H1 (cell line): ENCODE results near the gene PRPF18. TPM values are rescaled to one million over a fixed set of nuclear protein-coding genes. Genes with fewer than 3 reads are reported as not detected.

ENCODE experiments used
- CTCF ChIA-PET: fragments of 300-600 bp; sonication (Branson Sonifier 250); formaldehyde crosslinking; loops from one replicate; lab custom pipeline; 2021; ENCODE audit not compliant: partially characterized antibody; lab: Charles Lee
- POLR2A ChIA-PET: fragments of 300-600 bp; sonication (Branson Sonifier 250); formaldehyde crosslinking; loops from one replicate; lab custom pipeline; 2021; ENCODE audit warnings: inconsistent platforms; ENCODE audit not compliant: partially characterized antibody; lab: Charles Lee
- DNase-seq, 2 experiments: peaks; one replicate each; pipeline versions ENCODE4 v3.0.0 to v3.0.0-alpha.2; 2010 to 2022; ENCODE audit warnings: low spot score in 2 of 2, low read depth in 1 of 2, mixed read lengths in 1 of 2
- FAIRE-seq: peaks from 2 replicates; lab custom pipeline; 2011; peaks lifted over from hg19 to GRCh38; lab: Jason Lieb, UNC
- H2AFZ ChIP-seq: 2 replicates; pipeline ENCODE4 v1.8.1; 2012; ENCODE audit warnings: low read length, inconsistent platforms
- H2AK5ac ChIP-seq: 2 replicates; pipeline ENCODE4 v1.6.1; 2013; ENCODE audit warnings: low read depth, low read length
- H2BK120ac ChIP-seq: replicated peaks from 2 replicates; pipeline ENCODE3; 2013; ENCODE audit warnings: low read depth, low read length, inconsistent platforms
- H2BK12ac ChIP-seq: 2 replicates; pipeline ENCODE4 v1.6.1; 2013; ENCODE audit warnings: low read depth, low read length
- H2BK15ac ChIP-seq: 2 replicates; pipeline ENCODE4 v1.6.1; 2013; ENCODE audit warnings: low read length
- H2BK20ac ChIP-seq: 2 replicates; pipeline ENCODE4 v1.6.1; 2013; ENCODE audit warnings: low read length
- H2BK5ac ChIP-seq: 2 replicates; pipeline ENCODE4 v1.6.1; 2013; ENCODE audit warnings: low read depth, low read length
- H3K14ac ChIP-seq: 2 replicates; pipeline ENCODE4 v1.6.1; 2013; ENCODE audit warnings: inconsistent platforms; ENCODE audit not compliant: insufficient read length
- H3K18ac ChIP-seq: 2 replicates; pipeline ENCODE4 v1.6.1; 2013; ENCODE audit warnings: low read length; ENCODE audit errors: extremely low read depth
- H3K23ac ChIP-seq: 2 replicates; pipeline ENCODE4 v1.6.1; 2013; ENCODE audit warnings: inconsistent platforms; ENCODE audit not compliant: insufficient read length
- H3K23me2 ChIP-seq: 2 replicates; pipeline ENCODE4 v1.6.1; 2013; ENCODE audit warnings: low read depth, low read length
- H3K27ac ChIP-seq: 2 replicates; pipeline ENCODE4 v1.6.1; 2011; ENCODE audit warnings: low read depth, low read length, inconsistent platforms
- H3K27me3 ChIP-seq, 4 experiments: replicated peaks in 1 of 4; 1 replicate in 1 of 4; 2 replicates in 3 of 4; pipeline versions ENCODE4 v1.6.1 to v1.8.1; 2011 to 2013; ENCODE audit warnings: low read length in 3 of 4, mild to moderate bottlenecking in 3 of 4, inconsistent platforms in 2 of 4, mixed read lengths in 2 of 4, moderate library complexity in 1 of 4; ENCODE audit not compliant: control insufficient read depth in 3 of 4, insufficient read depth in 3 of 4; ENCODE audit errors: extremely low read depth in 1 of 4
- H3K36me3 ChIP-seq, 4 experiments: 2 replicates each; pipeline versions ENCODE4 v1.6.1 to v1.8.1; 2011 to 2013; ENCODE audit warnings: mild to moderate bottlenecking in 4 of 4, low read length in 3 of 4, moderate library complexity in 2 of 4, control low read depth in 1 of 4, inconsistent platforms in 1 of 4; ENCODE audit not compliant: insufficient read depth in 4 of 4, control insufficient read depth in 2 of 4
- H3K4ac ChIP-seq: replicated peaks from 2 replicates; pipeline ENCODE3; 2013; ENCODE audit warnings: low read length, low read depth, mixed read lengths, inconsistent platforms; ENCODE audit not compliant: insufficient read length
- H3K4me1 ChIP-seq, 4 experiments: replicated peaks in 1 of 4; 1 replicate in 1 of 4; 2 replicates in 3 of 4; pipeline versions ENCODE4 v1.6.1 to v1.8.1; 2011 to 2013; ENCODE audit warnings: low read length in 3 of 4, inconsistent platforms in 2 of 4, mixed read lengths in 1 of 4; ENCODE audit not compliant: insufficient read depth in 4 of 4, control insufficient read depth in 3 of 4
- H3K4me2 ChIP-seq, 2 experiments: 2 replicates each; pipeline versions ENCODE4 v1.6.1 to v1.8.1; 2011 to 2013; ENCODE audit warnings: low read depth in 2 of 2, low read length in 2 of 2, control low read depth in 1 of 2, inconsistent platforms in 1 of 2, mild to moderate bottlenecking in 1 of 2; ENCODE audit not compliant: insufficient read depth in 1 of 2
- H3K4me3 ChIP-seq, 4 experiments: fragments of 200-600, 300-600 bp in 1 of 4; sonication (generic), shearing (Covaris generic), sonication (Bioruptor Twin) in 1 of 4; 2 replicates each; pipeline versions ENCODE4 v1.5.1 to v1.8.1; 2011 to 2016; ENCODE audit warnings: low read length in 4 of 4, low read depth in 3 of 4, control low read depth in 2 of 4, inconsistent platforms in 2 of 4, mild to moderate bottlenecking in 2 of 4, mixed read lengths in 1 of 4, moderate library complexity in 1 of 4; ENCODE audit not compliant: insufficient read depth in 2 of 4; ENCODE audit errors: extremely low read depth in 1 of 4
- H3K56ac ChIP-seq: replicated peaks from 2 replicates; pipeline ENCODE3; 2013; ENCODE audit warnings: low read depth, mild to moderate bottlenecking, mixed read lengths, low read length, inconsistent platforms; ENCODE audit not compliant: insufficient read length
- H3K79me1 ChIP-seq: 2 replicates; pipeline ENCODE4 v1.6.1; 2013; ENCODE audit warnings: low read depth, low read length, control low read depth
- H3K79me2 ChIP-seq, 2 experiments: 2 replicates each; pipeline versions ENCODE4 v1.6.1 to v1.8.1; 2012 to 2013; ENCODE audit warnings: low read length in 2 of 2, mild to moderate bottlenecking in 2 of 2, inconsistent platforms in 1 of 2; ENCODE audit not compliant: insufficient read depth in 2 of 2, control insufficient read depth in 1 of 2
- H3K9ac ChIP-seq, 4 experiments: replicated peaks in 1 of 4; 1 replicate in 1 of 4; 2 replicates in 3 of 4; pipeline versions ENCODE4 v1.6.1 to v1.8.1; 2011 to 2013; ENCODE audit warnings: low read depth in 3 of 4, low read length in 3 of 4, control low read depth in 2 of 4, mild to moderate bottlenecking in 2 of 4, moderate library complexity in 2 of 4, inconsistent platforms in 1 of 4; ENCODE audit errors: extremely low read depth in 1 of 4
- H3K9me3 ChIP-seq, 2 experiments: 2 replicates each; pipeline versions ENCODE4 v1.6.1 to v1.8.1; 2012 to 2013; ENCODE audit warnings: mild to moderate bottlenecking in 2 of 2, moderate library complexity in 2 of 2, control low read depth in 1 of 2, inconsistent platforms in 1 of 2, low read depth in 1 of 2, low read length in 1 of 2, mixed read lengths in 1 of 2; ENCODE audit not compliant: insufficient read depth in 2 of 2
- H4K20me1 ChIP-seq, 2 experiments: replicated peaks in 1 of 2; 2 replicates each; pipeline versions ENCODE3 to v1.8.1; 2011 to 2013; ENCODE audit warnings: inconsistent platforms in 2 of 2, low read length in 2 of 2, mild to moderate bottlenecking in 1 of 2; ENCODE audit not compliant: insufficient read depth in 2 of 2, control insufficient read depth in 1 of 2
- H4K5ac ChIP-seq: 2 replicates; pipeline ENCODE4 v1.6.1; 2013; ENCODE audit warnings: low read length, low read depth, mixed read lengths, inconsistent platforms; ENCODE audit not compliant: insufficient read length
- H4K8ac ChIP-seq: 2 replicates; pipeline ENCODE4 v1.8.0; 2013; ENCODE audit warnings: mild to moderate bottlenecking, moderate library complexity, low read length, inconsistent platforms; ENCODE audit not compliant: insufficient read depth; ENCODE audit errors: extremely low read depth
- H4K91ac ChIP-seq: replicated peaks from 2 replicates; pipeline ENCODE3; 2013; ENCODE audit warnings: low read length, mixed read lengths, inconsistent platforms; ENCODE audit not compliant: insufficient read length
- WGBS, 2 experiments: shearing (Covaris generic) in 1 of 2; methylation state at CpG; one replicate each; pipeline versions ENCODE4 v1.1.6 to v1.1.7; 2013 to 2015; ENCODE audit warnings: low lambda C conversion rate in 2 of 2, mixed read lengths in 2 of 2, inconsistent platforms in 1 of 2, low coverage in 1 of 2, missing lambda C conversion rate in 1 of 2; ENCODE audit not compliant: insufficient replicate concordance in 2 of 2, insufficient coverage in 1 of 2, insufficient read length in 1 of 2; ENCODE audit errors: extremely low coverage in 1 of 2, missing lambda C conversion rate in 1 of 2; 5-methylcytosine and 5-hydroxymethylcytosine counted together
- polyA plus RNA-seq, 7 experiments: library from polyadenylated mRNA; depleted of rRNA in 3 of 7; stranded (reverse) in 5 of 7; unstranded in 2 of 7; fragments of >200 nt in 5 of 7; fragments of 200-250 nt in 2 of 7; gene quantifications; 1 replicate in 5 of 7; 2 replicates in 1 of 7; 4 replicates in 1 of 7; pipeline versions ENCODE4 v1.2.1 to v1.2.3, GENCODE V29; 2011 to 2013; ENCODE audit warnings: missing spikeins in 2 of 7, mixed read lengths in 2 of 7
- total RNA-seq: library from RNA; stranded (reverse); fragmentation: NEBNext Ultra II Directional; extraction: Animal tissue kit (Norgen Biotek cat#: 25700); gene quantifications from 2 replicates; pipeline ENCODE4 v1.2.1, GENCODE V29; 2021

Gene PRPF18
- total and polyA plus RNA-seq, 2 of the 8 experiments (the other 6 are each of a cell fraction or from before 2014, with no cell fraction given) = 3.8 to 12.6 TPM

GRCh38 chr10:13550802-13551201 lies 36.0 kb upstream of the PRPF18 start:
- H3K79me1 ChIP-seq = no peaks in the 10 kb centered on the region
- no peak overlapping the region for H2AFZ ChIP-seq
- H3K9ac ChIP-seq = no peak overlapping the region
- no peak overlapping the region for H3K23ac ChIP-seq
- H2BK120ac ChIP-seq = no peak overlapping the region
- H4K91ac ChIP-seq = no peak overlapping the region
- no peak overlapping the region for H3K4me2 ChIP-seq
- H4K8ac ChIP-seq = no peak overlapping the region
- no peaks in the 10 kb centered on the region for H3K4me1 ChIP-seq
- H3K4ac ChIP-seq = no peak overlapping the region
- H3K27me3 ChIP-seq = no peaks in the 10 kb centered on the region
- 94% methylated on average over 2 of the region's 2 CpGs; no CpG with 5 or more reads in 1 of the 2 experiments for WGBS, 2 experiments
- no peak overlapping the region for H3K56ac ChIP-seq
- POLR2A ChIA-PET = interaction anchor here (0.5 kb wide), 1 partner anchor 40 kb away, joined by 4 read pairs; no protein-coding TSS in a partner anchor
- no peak overlapping the region for H3K27ac ChIP-seq
- H4K5ac ChIP-seq = no peak overlapping the region
- no peaks in the 10 kb centered on the region for H4K20me1 ChIP-seq
- H3K14ac ChIP-seq = no peak overlapping the region
- no peak overlapping the region for H3K18ac ChIP-seq
- H2BK5ac ChIP-seq = no peak overlapping the region
- FAIRE-seq (no peak), DNase-seq (no peak)
- no peaks in the 10 kb centered on the region for H3K79me2 ChIP-seq
- no peak overlapping the region for H2BK20ac ChIP-seq
- no peaks in the 10 kb centered on the region; the same call in 1 of the 2 replicates for H3K23me2 ChIP-seq
- no peak overlapping the region for H2BK12ac ChIP-seq
- peaks cover 0 to 4% of the 10 kb centered on the region in 2 experiments; a peak in 1 of 4 replicates for H3K9me3 ChIP-seq
- no peak overlapping the region for H2AK5ac ChIP-seq
- H3K36me3 ChIP-seq = no peaks in the 10 kb centered on the region
- H2BK15ac ChIP-seq = no peak overlapping the region
- CTCF ChIA-PET = no interaction called here
- H3K4me3 ChIP-seq = no peak overlapping the region
